ENCODE results near the gene FYCO1. TPM values are rescaled to one million over a fixed set of nuclear protein-coding genes. Genes with fewer than 3 reads are reported as not detected.
A peak's percentile ranks its signal among the peaks of the same experiment; 100 is the strongest.

Gene FYCO1
- total RNA-seq, 4 donors from 2014 or later: 35.8 to 51.2 (median 43.8) TPM

- H3K27ac ChIP-seq: peak overlapping the region in 1 of 4 donors; percentile 3
- no peak overlapping the region for H3K4me3 ChIP-seq
- peaks cover 0 to 85% (median 0%) of the 10 kb centered on the region in 3 donors for H3K36me3 ChIP-seq
- peaks cover 0 to 15% (median 3%) of the 10 kb centered on the region in 4 donors for H3K4me1 ChIP-seq
- TF ChIP-seq POLR2A (IDR thresholded peaks at IDR 0.05) (no peak), CTCF (IDR thresholded peaks at IDR 0.05) (no peak)
- H3K9me3 ChIP-seq: no peaks in the 10 kb centered on the region
- H3K27me3 ChIP-seq: no peaks in the 10 kb centered on the region
- DNase-seq: no peak
Measured at GRCh38 chr3:45974686-45975085, 20.9 kb downstream of the FYCO1 start.

DNA sequence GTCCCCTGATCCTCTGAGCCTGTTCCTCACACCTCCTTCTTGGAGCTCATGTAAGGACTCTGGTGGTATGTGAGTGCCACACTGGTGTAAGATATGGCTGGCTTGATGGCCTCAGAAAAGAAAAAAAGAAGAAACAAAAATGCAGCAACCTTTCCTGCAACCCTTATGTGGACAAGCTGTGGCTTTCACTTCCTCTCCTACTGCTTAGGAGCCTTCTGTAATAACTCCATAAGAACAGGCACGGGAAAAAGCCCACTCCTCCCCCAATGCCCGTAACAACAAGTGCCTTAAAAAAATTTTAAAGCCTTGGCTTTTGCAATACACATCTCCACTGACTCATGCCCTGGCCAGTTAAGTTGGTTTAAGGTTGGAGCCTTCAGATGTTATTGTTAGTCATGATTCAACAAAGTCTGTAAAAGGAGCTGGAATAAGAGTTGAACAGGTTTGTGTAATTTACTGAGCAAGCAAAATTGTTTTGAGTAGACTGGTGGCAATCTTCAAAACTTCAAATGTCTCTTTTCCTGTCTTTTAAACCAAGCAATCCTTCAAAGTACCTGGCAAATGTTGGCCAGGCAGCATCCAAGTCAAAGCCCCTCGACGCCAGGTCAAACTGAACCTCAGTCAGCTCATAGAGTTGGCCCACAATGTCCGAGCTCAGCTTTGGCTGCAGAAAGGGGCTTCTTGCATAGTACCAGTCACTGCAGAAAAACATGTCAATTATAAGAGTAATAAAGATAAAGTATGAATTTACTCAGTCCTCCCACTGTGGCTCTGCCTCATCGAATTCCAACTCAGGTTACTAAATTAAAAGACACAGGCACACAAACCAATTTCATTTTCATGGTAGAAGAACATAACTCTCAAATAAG, 22.9 kb downstream of the FYCO1 start:
- Histone ChIP-seq H3K4me1 (peaks cover 0 to 7% (median 3%) of the 10 kb centered on the region in 4 donors), H3K27ac (peak overlapping the region in 3 of 4 donors; percentile 26 to 47 (median 38)), H3K9me3 (no peaks in the 10 kb centered on the region), H3K27me3 (no peaks in the 10 kb centered on the region), H3K36me3 (peaks cover 0 to 95% (median 0%) of the 10 kb centered on the region in 3 donors), H3K4me3 (no peak overlapping the region)
- no peak for TF ChIP-seq POLR2A (IDR thresholded peaks at IDR 0.05)
- TF ChIP-seq CTCF (IDR thresholded peaks at IDR 0.05): no peak
- DNase-seq: no peak

DNA sequence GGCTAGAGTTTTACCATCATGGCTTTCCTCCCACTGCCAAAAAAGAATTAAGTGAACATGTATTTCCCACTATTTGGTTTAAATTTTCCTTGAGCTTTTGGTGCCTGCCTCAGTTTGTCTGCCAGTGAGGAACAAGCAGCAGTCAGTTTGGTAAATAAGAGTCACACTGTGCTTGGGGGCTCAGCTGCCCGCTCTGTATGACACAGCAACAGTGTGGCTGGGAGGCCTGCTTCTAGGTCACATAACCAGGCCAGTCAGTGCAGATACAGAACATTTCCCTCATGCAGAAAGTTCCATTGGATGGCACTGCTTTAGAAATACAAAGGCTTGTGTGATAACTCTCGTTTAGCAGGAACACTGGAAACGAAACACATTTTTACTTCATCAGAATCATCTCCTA, 25.7 kb downstream of the FYCO1 start:
- no peak for DNase-seq
- TF ChIP-seq CTCF (IDR thresholded peaks at IDR 0.05) (no peak), POLR2A (IDR thresholded peaks at IDR 0.05) (no peak)
- H3K27me3 ChIP-seq: no peaks in the 10 kb centered on the region

GRCh38 chr3:45969116-45969515, 26.5 kb downstream of the FYCO1 start:
- Histone ChIP-seq H3K4me1 (peaks cover 0 to 5% (median 0%) of the 10 kb centered on the region in 4 donors), H3K36me3 (peaks cover 0 to 97% (median 0%) of the 10 kb centered on the region in 3 donors), H3K27ac (no peak overlapping the region), H3K4me3 (no peak overlapping the region), H3K9me3 (no peaks in the 10 kb centered on the region), H3K27me3 (no peaks in the 10 kb centered on the region)
- DNase-seq: no peak
- TF ChIP-seq CTCF (IDR thresholded peaks at IDR 0.05) (no peak), POLR2A (IDR thresholded peaks at IDR 0.05) (no peak)

More for the DNA sequence above, 25.7 kb downstream of the FYCO1 start:
- Histone ChIP-seq H3K4me1 (peaks cover 0 to 5% (median 0%) of the 10 kb centered on the region in 4 donors), H3K9me3 (no peaks in the 10 kb centered on the region), H3K4me3 (no peak overlapping the region), H3K36me3 (peaks cover 0 to 96% (median 0%) of the 10 kb centered on the region in 3 donors), H3K27ac (no peak overlapping the region)

- Histone ChIP-seq H3K4me3 (no peak overlapping the region), H3K4me1 (peaks cover 0 to 5% (median 0%) of the 10 kb centered on the region in 4 donors), H3K9me3 (no peaks in the 10 kb centered on the region), H3K27me3 (no peaks in the 10 kb centered on the region), H3K36me3 (peaks cover 0 to 99% (median 0%) of the 10 kb centered on the region in 3 donors), H3K27ac (no peak overlapping the region)
- DNase-seq: no peak
- TF ChIP-seq CTCF (IDR thresholded peaks at IDR 0.05) (no peak), POLR2A (IDR thresholded peaks at IDR 0.05) (no peak)
Measured at GRCh38 chr3:45968706-45969105, 26.9 kb downstream of the FYCO1 start.

Measured in Peyer's patch (tissue), 4 donors.